Panc1 (cell line): ENCODE data around the gene UNC13C. TPM values are rescaled to one million over a fixed set of nuclear protein-coding genes. Genes with fewer than 3 reads are reported as not detected.

Experiments used
- ATAC-seq: fragments of 200-7000 bp; cut with Tn5 transposase; 2 replicates; pipeline ENCODE4 v1.9.1; 2020; ENCODE audit warnings: mild to moderate bottlenecking, moderate library complexity
- BruUV-seq: library from RNA; stranded (reverse); fragments of 400-500 nt; replicated peaks from 2 replicates; lab custom pipeline; 2021; lab: Mats Ljungman, UMichigan
- CTCF ChIA-PET: fragments of 300-600 bp; sonication (Branson Sonifier 250); formaldehyde crosslinking; loops from one replicate; lab custom pipeline; 2022; ENCODE audit warnings: antibody characterized with exemption; lab: Charles Lee
- POLR2A ChIA-PET: fragments of 300-600 bp; sonication (Branson Sonifier 250); formaldehyde crosslinking; loops from one replicate; lab custom pipeline; 2022; ENCODE audit warnings: antibody characterized with exemption; lab: Charles Lee
- DNase-seq: peaks from one replicate; pipeline ENCODE4 v3.0.0-alpha.2; 2010; ENCODE audit warnings: low read depth, low spot score
- H3K27ac ChIP-seq: 2 replicates; pipeline ENCODE4 v1.5.1; 2011; ENCODE audit warnings: mild to moderate bottlenecking, low read length, inconsistent platforms
- H3K27me3 ChIP-seq: fragments of 200-500 bp; sonication (Bioruptor generic); 2 replicates; pipeline ENCODE4 v1.6.0; 2014; ENCODE audit warnings: low read length, inconsistent platforms; ENCODE audit not compliant: control insufficient read depth, insufficient read depth
- H3K36me3 ChIP-seq: fragments of 200-500 bp; sonication (Bioruptor generic); 2 replicates; pipeline ENCODE4 v1.5.1; 2014; ENCODE audit warnings: inconsistent platforms, mild to moderate bottlenecking, low read length, moderate library complexity; ENCODE audit not compliant: control insufficient read depth, insufficient read depth
- H3K4me1 ChIP-seq: 2 replicates; pipeline ENCODE4 v1.5.1; 2011; ENCODE audit warnings: inconsistent platforms, mild to moderate bottlenecking, low read length, moderate library complexity; ENCODE audit not compliant: control insufficient read depth, insufficient read depth
- H3K4me3 ChIP-seq, 2 experiments: 2 replicates each; pipeline ENCODE4 v1.5.1; 2011 to 2012; ENCODE audit warnings: low read depth in 2 of 2, low read length in 2 of 2, mild to moderate bottlenecking in 2 of 2, inconsistent platforms in 1 of 2, moderate library complexity in 1 of 2
- H3K9me3 ChIP-seq: fragments of 200-500 bp; sonication (Bioruptor generic); 2 replicates; pipeline ENCODE4 v1.5.1; 2014; ENCODE audit warnings: low read depth, mild to moderate bottlenecking, inconsistent platforms, low read length, moderate library complexity; ENCODE audit not compliant: control insufficient read depth, insufficient read depth
- CTCF ChIP-seq: fragments of 450-650 bp; IDR thresholded peaks from 2 replicates; pipeline ENCODE4 v1.5.1; 2017; ENCODE audit warnings: mild to moderate bottlenecking
- POLR2AphosphoS5 ChIP-seq: IDR thresholded peaks from 2 replicates; pipeline ENCODE4 v1.6.1; 2012; ENCODE audit warnings: mild to moderate bottlenecking, low read depth, low read length, moderate library complexity
- REST ChIP-seq, 2 experiments: IDR thresholded peaks; 2 replicates each; pipeline ENCODE4 v1.6.1; 2011 to 2012; ENCODE audit warnings: low read depth in 2 of 2, control low read depth in 1 of 2, low read length in 1 of 2, mild to moderate bottlenecking in 1 of 2, moderate library complexity in 1 of 2; ENCODE audit not compliant: insufficient read depth in 1 of 2
- SIN3A ChIP-seq: IDR thresholded peaks from 2 replicates; pipeline ENCODE4 v1.6.1; 2012; ENCODE audit warnings: low read depth, mild to moderate bottlenecking, low read length, moderate library complexity, borderline replicate concordance; ENCODE audit not compliant: insufficient read depth
- TCF7L2 ChIP-seq: IDR thresholded peaks from 2 replicates; pipeline ENCODE4 v1.6.1; 2011; ENCODE audit warnings: mild to moderate bottlenecking, low read depth, low read length, inconsistent platforms
- in situ Hi-C: cut with HindIII; loops from 2 replicates; pipeline ENCODE4 v1.10.0; 2016; ENCODE audit warnings: low sequenced_read_pairs, low pct_unique_long_range_greater_than_20kb
- intact Hi-C: fragments of 100-400 bp; cut with micrococcal nuclease; formaldehyde crosslinking; loops from one replicate; pipeline ENCODE4 v1.10.0; 2022; ENCODE audit not compliant: unreplicated experiment
- total RNA-seq: library from RNA; stranded (reverse); gene quantifications from one replicate; pipeline ENCODE4 v1.2.1, GENCODE V29; 2021; ENCODE audit not compliant: unreplicated experiment

Gene UNC13C
- total RNA-seq, 1 experiment from 2014 or later: not detected

DNA sequence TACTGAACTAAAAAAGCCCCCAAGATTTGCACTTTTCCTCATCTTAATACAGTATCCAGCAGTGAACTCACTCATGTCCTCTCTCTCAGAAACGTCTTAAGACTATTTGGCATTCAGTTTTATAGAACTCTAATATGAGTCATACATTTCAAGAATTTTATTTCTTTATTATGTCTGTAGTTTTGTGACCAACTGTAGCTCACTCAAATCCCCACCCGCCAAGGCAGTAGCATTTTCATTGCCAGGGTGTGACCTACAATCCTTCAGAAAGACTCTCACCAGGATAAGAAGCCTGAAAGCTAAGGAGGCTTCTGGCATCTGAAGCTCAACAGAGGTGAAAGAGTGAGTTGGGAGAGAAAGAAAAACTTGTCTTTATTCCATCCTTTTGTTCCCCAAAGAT is 681.4 kb downstream of the UNC13C start:
- no peak for TF ChIP-seq POLR2AphosphoS5
- TF ChIP-seq SIN3A: no peak
- no peak for TF ChIP-seq TCF7L2
- TF ChIP-seq CTCF: no peak
- TF ChIP-seq REST (IDR thresholded peaks at IDR 0.05; ENCODE audit: insufficient read depth in 1 of 2, low read depth in 2 of 2, low read length in 1 of 2): no peak
- H3K27me3 ChIP-seq: no peaks in the 10 kb centered on the region
- no peaks in the 10 kb centered on the region for H3K4me1 ChIP-seq
- in situ Hi-C loops: no loop called here
- H3K36me3 ChIP-seq: no peaks in the 10 kb centered on the region
- ChIA-PET POLR2A (no interaction called here), CTCF (no interaction called here)
- intact Hi-C loops: no loop called here
- no peak overlapping the region for H3K27ac ChIP-seq
- BruUV-seq: no TSS peak
- H3K4me3 ChIP-seq: no peak overlapping the region
- ATAC-seq (no peak), DNase-seq (no peak)
- H3K9me3 ChIP-seq: no peaks in the 10 kb centered on the region

DNA sequence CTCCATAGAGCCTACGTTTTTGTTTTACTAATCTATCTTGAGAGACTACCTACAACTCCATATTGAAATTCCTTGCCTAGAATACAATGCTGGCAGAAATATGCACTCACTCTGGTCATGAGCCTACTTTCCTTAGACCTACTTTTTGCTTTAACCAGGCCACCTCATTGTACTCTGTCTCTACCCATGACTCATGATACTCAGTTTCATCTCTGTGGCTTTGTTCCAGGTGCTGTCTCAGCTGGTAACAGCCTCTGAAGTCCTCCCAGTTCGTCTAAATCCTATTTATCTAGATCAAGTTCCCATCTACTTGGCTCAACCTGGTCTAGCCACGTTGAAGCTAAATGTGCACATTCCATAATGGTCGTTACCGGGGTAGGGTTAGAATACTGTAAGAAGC is 682.1 kb downstream of the UNC13C start:
- no peaks in the 10 kb centered on the region for H3K36me3 ChIP-seq
- no peaks in the 10 kb centered on the region for H3K27me3 ChIP-seq
- no peak overlapping the region for H3K4me3 ChIP-seq
- no peaks in the 10 kb centered on the region for H3K4me1 ChIP-seq
- no peak for DNase-seq
- TF ChIP-seq CTCF (no peak), TCF7L2 (no peak), POLR2AphosphoS5 (no peak), REST (IDR thresholded peaks at IDR 0.05; ENCODE audit: insufficient read depth in 1 of 2, low read depth in 2 of 2, low read length in 1 of 2) (no peak), SIN3A (no peak)
- ATAC-seq: no peak
- POLR2A ChIA-PET: no interaction called here
- BruUV-seq: no TSS peak
- intact Hi-C loops: no loop called here
- CTCF ChIA-PET: no interaction called here
- in situ Hi-C loops: no loop called here
- no peak overlapping the region for H3K27ac ChIP-seq
- H3K9me3 ChIP-seq: no peaks in the 10 kb centered on the region
